ENCODE results near the gene AKR1D1.
"Not testable (repeated sequence)": the region's sequence is repeated elsewhere in the genome, so short reads cannot be mapped to it uniquely, and the experiment has no call there.

The AKR1D1 gene

DNA sequence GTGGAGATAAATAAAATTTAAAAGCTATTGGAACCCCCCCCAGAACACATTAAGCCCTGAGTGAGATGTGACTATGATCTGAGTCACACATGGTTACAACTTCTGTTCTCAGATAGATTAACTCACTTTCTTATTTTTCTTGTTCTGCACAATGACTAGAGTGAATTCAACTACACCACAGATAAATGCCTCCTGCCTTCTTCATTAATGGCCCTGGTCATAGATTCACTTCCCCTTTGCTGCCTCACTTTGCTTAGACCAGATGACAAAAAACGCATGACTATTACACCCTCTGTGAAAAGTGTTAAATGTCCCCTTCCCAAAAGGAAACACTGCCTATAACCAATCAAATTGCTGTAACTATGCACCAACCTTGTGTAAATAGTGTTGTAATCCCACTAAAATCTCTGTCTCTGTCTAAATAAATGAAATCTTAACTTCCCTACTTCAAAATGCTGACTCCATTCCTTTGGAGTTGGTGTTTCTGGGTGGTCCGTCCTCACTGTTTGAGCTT lies 49.4 kb downstream of the AKR1D1 start:
- DNase-seq = peak; percentile 91

DNA sequence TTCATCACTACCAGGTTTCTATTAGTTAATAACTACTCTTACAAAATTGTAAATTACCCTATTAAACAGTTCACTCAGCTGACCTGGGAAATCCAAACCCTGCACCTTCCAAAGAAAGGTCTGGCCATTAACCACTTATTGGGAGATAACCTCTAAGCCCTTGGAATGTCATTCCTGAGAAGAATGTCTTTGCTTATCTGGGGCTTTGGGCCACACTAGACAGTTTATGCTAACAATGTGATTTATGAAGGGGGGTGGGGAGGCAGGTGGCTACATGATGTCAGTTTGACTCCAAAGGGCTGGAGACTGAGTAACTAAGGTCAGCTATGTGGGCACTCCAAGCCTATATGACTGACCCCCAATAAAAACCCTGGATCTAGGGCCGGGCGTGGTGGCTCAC lies 50.7 kb downstream of the AKR1D1 start:
- DNase-seq = no peak

DNA sequence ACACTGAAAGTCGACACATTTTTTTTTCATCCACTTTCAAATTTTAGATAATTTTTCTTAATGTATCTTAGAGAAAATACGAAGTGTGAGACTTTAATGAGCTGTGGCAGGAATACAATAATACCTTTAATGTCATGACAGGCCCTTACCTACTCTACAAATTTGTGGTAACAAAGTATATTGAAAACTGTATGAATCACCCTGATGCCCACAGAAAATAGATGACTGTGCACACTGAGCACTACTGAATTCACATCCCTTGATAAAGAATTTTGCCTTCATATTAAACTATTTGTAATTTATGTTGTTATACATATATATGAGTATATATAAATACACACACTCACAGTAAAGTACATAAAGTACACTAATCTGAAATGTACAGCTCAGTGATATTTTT lies 51.7 kb downstream of the AKR1D1 start:
- peak; percentile 55 for DNase-seq

DNA sequence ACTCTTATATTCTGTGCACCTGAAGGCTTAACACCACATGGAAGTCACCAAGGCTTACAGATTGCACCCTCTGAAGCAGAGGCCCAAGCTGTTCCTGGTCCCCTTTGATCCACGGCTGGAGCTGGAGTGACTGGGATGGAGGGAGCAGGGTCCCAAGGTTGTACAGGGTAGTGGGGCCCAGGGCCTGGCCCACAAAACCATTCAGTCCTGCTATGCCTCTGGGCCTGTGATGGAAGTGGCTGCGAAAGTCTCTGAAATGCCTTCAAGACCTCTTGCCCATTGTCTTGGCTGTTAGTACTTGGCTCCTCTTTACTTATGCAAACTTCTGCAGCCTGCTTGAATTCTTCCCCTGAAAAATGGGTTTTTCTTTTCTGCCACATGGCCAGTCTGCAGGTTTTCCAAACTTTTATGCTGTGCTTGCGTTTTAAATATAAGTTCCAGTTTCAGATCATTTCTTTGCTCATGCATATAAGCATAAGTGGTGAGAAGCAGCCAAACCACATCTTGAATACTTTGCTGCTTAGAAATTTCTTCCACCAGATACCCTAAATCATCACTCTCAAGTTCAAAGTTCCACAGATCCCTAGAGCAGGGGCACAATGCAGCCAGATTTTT lies 53.4 kb downstream of the AKR1D1 start:
- no peak for DNase-seq

DNA sequence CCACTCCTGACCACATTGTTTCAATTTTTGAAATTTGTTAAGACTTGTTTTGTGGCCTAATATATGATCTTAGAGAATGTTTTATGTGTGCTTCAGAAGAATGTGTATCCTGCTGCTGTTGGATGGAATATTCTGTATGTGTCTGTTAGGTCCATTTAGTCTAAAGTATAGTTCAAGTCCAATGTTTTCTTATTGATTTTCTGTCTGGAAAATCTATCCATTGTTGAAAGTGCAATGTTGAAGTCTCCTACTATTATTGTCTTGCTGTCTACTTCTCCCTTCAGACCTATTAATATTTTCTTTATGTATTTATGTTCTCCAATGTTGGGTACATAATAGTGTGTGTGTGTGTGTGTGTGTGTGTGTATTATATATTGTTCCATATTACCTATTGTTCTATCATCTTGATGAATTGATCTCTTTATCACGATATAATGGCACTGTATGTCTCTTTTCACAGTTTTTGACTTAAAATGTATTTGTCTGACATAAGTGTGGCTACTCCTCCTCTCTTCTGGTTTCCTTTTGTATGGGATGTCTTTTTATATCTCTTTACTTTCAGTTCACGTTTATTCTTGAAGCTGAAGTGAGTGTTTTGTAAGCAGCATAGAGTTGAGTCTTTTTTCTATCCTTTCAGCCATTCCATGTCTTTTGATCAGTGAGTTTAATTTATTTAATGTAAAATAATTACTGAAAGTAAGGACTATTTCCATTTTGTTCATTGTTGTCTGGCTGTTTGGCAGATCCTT lies 61.3 kb downstream of the AKR1D1 start:
- no peak for DNase-seq

DNA sequence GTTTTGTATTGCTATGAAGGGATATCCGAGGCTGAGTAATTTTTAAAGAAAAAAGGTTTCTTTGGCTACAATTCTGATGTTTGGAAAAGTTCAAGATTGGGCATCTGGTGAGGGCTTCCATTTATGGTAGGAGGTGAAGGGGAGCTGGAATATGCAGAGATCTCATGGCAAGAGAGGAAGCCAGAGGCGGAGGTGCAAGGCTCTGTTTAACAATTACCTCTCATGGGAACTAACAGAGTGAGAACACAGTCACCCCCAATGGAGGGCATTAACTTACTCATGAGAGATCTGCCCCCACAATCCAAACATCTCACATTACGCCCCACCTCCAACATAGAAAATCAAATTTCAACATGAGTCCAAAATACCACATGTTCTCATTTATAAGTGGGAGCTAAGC lies 62.0 kb downstream of the AKR1D1 start:
- DNase-seq = no peak

DNA sequence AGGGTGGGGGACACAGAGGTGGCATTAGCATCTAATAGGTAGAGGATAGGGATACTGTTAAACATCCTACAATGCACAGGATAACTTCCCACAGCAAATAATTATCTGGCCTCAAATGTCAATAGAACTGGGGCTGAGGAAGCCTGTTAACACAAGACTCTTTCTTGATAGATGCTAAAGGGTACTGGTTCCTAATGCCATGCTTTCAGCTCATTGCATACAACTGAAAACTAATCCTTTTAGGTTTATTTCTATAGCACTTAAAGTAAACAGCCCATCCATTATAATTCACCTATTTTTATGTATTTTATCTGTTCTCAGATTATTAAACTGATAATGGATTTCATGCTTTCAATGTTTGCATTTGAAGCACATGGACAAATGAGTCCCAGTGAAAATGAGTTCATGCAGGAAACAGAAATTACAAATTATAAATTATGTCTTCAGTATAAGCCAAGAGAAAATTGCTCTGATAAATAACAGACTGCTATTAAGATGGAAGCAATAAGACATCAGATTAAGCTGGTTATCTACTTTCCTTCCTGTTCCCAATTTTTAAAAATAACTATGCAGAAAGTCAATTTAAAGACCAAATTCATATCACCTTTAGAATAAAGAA lies 66.4 kb downstream of the AKR1D1 start:
- no peak for DNase-seq

DNA sequence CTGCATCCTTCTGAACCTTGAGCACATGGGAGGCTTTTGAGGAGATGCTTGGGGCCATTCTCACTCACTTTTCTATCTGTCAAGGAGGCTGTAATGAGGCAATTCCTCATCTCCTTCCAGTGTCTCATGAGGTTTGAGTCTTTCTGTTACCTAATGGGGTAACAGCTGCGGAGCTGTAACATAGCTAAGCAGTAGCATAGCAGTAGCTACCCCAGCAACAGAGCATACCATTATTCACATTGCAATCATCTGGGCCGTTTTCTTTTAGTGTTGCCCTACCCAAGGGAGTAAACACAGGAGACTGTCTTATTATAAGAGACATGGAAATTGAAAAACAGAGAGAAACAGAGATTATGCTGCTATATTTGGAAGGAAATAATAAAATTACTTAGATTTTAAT lies 68.7 kb downstream of the AKR1D1 start:
- DNase-seq = no peak

DNA sequence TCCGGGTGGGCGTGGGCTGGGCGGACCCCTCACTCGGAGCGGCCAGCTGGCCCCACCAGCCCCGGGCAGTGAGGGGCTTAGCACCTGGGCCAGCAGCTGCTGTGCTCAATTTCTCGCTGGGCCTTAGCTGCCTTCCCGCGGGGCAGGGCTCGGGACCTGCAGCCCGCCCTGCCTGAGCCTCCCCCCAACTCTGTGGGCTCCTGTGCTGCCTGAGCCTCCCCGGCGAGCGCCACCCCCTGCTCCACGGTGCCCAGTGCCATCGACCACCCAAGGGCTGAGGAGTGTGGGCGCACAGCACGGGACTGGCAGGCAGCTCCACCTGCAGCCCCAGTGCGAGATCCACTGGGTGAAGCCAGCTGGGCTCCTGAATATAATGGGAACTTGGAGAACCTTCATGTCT lies 70.0 kb downstream of the AKR1D1 start:
- DNase-seq = not testable (repeated sequence)

DNA sequence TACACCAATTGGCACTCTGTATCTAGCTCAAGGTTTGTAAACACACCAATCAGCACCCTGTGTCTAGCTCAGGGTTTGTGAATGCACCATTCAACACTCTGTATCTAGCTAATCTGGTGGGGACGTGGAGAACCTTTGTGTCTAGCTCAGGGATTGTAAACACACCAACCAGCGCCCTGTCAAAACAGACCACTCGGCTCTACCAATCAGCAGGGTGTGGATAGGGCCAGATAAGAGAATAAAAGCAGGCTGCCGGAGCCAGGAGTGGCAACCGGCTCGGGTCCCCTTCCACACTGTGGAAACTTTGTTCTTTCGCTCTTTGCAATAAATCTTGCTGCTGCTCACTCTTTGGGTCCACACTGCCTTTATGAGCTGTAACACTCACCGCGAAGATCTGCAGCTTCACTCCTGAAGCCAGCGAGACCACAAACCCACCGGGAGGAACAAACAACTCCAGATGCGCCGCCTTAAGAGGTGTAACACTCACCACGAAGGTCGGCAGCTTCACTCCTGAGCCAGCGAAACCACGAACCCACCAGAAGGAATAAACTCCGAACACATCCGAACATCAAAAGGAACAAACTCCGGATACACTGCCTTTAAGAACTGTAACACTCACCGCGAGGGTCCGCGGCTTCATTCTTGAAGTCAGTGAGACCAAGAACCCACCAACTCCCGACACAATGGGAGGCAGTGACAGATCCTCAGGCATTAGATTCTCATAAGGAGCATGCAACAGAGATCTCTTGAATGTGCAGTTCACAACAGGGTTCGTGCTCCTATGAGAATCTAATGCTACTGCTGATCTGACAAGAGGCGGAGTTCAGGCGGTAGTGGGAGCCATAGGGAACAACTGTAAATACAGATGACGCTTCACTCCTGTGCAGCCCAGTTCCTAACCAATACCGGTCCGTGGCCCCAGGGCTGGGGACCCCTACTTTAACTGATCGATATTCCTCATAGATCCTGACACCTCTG lies 70.8 kb downstream of the AKR1D1 start:
- not testable (repeated sequence) for DNase-seq

DNA sequence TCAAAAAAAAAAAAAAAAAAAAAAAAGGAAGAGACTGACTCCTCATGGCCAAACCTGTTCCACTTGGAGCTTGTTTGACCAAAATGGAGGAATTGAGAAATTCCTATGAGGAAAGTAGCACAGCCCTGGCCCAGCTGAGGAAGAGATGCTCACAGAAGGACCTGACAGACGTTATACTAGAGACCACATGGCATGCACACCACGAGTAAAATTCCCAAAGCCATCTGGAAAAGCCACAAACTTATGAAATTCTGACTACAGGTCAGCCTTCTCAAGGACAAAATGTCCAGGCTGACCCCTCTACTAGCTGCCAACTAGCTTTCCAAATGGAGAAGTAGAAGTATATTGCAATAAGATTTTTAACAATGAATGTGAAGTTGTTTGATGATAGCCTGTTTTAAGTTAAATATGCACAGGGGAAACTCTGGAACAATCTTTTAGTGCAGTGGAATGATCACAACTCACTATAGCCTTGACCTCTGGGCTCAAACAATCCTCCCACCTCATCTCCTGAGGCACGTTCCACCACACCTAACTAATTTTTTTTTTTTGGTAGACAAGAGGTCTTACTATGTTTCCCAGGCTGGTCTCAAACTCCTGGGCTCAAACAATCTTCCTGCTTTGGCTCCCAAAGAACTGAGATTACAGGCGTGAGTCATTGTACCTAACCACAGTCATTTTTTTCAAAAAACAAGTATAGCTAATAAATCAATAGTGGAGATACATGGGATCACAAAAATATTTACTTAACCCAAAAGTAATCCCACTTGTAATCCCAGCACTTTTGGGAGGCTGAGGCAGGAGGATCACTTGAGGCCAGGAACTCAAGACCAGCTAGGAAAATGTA lies 75.7 kb downstream of the AKR1D1 start:
- DNase-seq = no peak

DNA sequence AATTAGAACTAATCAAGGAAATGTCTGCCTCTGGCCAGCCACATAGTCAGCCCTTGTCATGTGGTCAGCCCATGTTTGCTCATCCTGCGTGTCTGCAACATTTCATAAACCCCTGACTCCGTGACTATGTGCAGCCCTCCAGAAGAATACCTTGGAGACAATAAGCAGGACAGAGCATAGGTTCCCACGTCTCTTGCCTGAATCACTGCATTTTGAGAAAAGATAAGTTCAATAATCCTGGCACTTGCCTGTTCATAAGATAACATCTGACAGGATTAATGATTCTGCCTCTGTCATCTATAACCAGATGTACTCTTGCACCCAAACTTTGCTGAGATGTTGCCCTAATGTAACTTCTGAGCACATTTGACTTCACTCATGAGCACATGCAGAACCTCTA lies 78.4 kb downstream of the AKR1D1 start:
- no peak for DNase-seq

DNA sequence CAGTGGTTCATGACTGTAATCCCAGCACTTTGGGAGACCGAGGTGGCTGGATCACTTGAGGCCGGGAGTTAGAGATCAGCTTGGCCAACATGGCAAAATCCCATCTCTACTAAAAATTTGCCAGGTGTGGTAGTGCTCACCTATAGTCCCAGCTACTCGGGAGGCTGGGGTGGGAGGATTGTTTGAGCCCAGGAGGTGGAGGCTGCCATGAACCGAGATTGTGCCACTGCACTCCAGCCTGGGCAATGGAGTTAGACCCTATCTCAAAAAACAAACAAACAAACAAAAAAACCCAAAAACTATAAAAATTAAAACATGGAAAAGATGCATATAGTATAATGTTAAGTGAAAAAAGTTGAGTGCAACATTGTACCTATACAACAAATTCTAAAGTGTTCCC lies 81.4 kb downstream of the AKR1D1 start:
- no peak for DNase-seq

DNA sequence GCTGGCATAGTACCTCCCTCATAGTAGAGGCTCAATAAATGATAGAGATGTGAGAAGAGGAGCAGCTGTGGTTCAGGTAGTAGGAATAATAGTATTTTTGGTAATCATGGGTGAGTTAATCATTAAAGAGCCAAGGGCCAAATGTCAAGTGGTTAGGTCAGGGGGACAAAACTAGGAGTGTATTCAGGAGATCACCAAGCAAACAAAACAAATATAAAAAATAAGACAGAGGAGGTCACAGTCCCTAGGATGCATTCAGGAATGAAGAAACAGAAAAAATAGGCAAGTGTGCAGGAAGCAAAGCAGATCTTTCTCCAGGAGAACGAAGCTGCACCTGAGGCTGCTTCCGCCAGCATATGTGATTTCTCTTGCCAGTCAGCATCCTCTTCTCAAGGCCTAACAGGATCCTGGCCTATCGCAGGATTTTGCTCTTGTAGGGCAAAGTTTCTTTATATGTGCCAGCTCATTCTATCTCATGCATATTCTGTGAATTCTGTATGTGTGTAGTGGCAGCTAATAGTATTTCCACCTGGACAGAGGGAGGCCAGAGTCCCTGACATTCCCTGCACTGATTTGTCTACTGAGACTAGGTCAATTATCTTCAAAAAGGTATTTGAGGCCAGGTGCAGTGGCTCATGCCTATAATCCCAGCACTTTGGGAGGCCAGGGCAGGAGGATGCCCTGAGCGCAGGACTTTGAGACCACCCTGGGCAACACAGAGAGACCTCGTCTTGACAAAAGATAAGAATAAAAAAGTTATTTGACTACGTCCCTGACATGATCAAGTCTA lies 82.7 kb downstream of the AKR1D1 start:
- DNase-seq = no peak

DNA sequence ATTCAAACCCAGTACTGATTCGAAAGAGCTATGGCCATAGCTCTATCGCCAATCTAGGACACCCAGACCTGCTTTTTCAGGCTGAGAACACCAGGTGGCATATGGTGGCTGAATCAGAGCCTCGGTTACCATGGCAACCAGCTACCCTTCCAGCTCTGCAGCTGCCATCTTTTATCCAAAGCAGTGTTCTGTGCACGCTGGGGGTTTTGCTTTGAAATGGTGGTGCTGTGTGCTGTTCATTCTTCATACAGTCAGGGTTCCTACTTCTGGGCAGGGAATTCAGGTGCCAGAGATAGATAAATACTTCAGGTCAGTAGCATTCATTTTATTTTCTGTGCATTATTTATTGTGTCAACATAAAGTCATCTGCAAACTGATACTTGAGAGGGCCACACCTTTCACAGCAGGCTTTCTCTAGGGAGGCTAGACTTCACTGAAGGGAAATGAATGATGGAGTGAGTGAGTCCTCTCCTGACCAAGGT lies 85.4 kb downstream of the AKR1D1 start:
- DNase-seq = peak; percentile 81

DNA sequence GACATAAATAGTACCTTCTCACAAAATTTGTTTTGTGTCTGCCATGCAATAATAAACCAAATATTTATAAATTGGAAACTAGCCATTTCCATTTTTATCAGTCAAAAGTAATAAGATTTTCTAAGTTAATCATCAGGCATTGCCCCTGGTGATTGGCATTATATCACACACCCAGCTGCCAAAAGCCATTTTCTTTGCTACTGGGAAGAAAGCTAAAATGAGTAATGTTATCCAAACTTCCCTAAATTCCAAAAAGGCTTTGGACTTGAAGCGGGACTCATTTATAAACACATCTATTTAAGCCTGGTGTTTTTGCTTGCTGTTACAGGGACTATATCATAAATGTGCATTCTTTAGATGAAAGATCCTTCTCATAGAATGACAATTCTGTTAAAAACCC lies 86.0 kb downstream of the AKR1D1 start:
- no peak for DNase-seq

DNA sequence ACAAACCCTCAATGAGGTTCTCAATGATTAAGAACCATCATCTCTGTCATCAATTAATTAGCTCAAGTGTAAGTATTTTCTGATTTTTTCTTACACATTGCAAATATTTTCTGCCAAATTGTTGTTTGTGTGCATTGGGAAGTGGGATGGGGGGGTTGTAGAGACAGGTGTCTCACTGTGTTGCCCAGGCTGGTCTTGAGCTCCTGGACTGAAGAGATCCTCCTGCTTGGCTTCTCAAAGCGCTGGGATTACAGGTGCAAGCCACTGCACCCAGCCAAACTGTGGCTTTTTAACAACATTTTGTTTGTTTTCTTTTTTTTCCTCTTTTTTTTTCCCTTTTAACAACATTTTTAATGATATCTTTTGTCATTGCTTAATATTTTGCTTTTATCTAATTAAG lies 87.5 kb downstream of the AKR1D1 start:
- no peak for DNase-seq

DNA sequence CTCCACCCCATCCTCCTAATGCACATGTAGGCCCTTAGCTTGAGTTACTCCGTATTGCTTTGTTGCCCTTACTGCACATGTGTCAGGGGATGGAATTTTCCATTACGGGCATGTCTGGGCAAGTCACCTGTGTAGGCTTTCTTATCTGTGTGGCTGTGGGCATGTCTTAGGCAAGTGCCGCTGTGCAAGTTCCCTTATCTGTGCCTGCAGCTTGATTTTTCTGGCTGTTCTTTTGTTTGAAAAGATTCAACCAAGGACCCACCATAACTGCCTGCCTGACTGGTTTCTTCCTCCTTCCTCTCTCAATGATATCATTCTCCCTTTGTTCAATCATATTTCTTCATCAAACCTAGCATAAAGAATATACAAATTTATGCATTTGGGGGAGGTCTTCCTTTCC lies 88.5 kb downstream of the AKR1D1 start:
- DNase-seq = no peak

DNA sequence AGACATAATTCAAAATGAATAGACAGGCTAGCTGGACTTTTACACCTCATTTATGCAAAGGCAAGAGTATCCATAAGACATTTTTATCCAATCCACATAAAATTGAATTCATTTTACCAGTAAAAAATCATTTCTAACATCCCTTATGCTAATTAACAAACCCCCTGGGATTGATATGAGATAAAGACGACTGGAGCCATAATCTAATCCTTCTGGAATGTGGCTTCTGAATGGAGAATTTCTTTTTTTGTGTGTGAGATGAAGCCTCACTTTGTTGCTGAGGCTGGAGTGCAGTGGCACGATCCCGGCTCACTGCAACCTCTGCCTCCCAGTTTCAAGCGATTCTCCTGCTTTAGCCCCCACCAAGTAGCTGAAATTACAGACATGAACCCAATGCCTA lies 90.4 kb downstream of the AKR1D1 start:
- no peak for DNase-seq

DNA sequence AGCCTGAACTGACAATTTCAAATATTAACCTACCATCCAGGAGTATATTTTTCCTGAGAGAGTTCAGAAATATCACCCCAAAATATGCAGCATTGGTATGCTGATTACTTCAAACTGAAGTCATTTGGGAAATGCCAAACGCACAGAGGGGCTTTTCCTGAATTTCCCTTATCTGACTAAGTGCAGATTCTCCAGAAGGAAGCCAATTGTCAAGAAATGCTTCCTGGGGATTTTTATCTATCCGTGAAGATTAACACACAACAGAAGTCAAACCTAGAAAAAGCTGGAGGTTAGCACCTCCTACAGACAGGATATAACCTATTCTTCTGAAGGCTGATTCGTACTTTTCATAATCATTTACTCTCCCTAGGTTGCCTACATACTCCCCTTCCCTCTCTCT lies 91.0 kb downstream of the AKR1D1 start:
- no peak for DNase-seq

DNA sequence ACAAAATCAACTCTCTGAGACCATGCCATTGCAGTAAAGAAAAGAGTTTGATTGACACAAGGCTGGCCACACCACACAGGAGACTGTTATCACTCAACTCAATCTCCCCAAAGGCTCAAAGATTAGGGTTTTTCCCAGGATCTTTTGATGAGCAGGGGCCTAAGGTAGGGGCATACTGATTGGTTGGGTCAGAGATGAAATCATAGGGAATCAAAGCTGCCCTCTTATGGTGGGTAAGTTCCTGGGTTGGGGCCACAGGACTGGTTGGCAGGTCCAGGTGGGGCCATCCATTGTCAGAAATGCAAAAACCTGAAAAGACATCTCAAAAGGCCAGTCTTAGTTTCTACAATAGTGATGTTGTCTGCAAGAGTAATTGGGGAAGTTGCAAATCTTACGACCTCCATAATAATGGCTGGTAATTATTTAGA lies 91.6 kb downstream of the AKR1D1 start:
- DNase-seq = no peak
